ENCODE results near the gene ERVV-1. TPM values are rescaled to one million over a fixed set of nuclear protein-coding genes. Genes with fewer than 3 reads are reported as not detected.

Gene ERVV-1
- total and polyA plus RNA-seq, 2 of the 4 experiments (the other 2 are of a cell fraction) = not detected

GRCh38 chr19:53034054-53034453, 20.3 kb downstream of the ERVV-1 start:
- no peak for DNase-seq
- H4K8ac ChIP-seq (ENCODE audit: low read depth in 2 of 2, low read length in 2 of 2) = no peak overlapping the region
- H2AFZ ChIP-seq (replicated peaks; ENCODE audit: low read length, poor library complexity) = no peak overlapping the region
- H3K4ac ChIP-seq (ENCODE audit: low read depth, low read length) = no peak overlapping the region
- no peak overlapping the region for H4K91ac ChIP-seq (ENCODE audit: insufficient read depth, low read depth, low read length)
- CTCF ChIA-PET = no interaction called here
- BruUV-seq (replicated peaks) = no TSS peak
- H4K20me1 ChIP-seq (ENCODE audit: insufficient read depth, low read length) = no peaks in the 10 kb centered on the region
- no peak overlapping the region for H2AK5ac ChIP-seq (ENCODE audit: low read depth, low read length)
- H3K4me1 ChIP-seq (ENCODE audit: control insufficient read depth, insufficient read depth, low read length) = no peaks in the 10 kb centered on the region
- intact Hi-C loops (cut with micrococcal nuclease) = no loop called here
- no peak overlapping the region for H3K4me2 ChIP-seq (ENCODE audit: low read depth, low read length)
- no peaks in the 10 kb centered on the region for H3K79me1 ChIP-seq (ENCODE audit: low read depth in 1 of 2, low read length in 2 of 2)
- in situ Hi-C loops (cut with MboI; ENCODE audit: low sequenced_read_pairs) = no loop called here
- no peaks in the 10 kb centered on the region for H3K27me3 ChIP-seq (ENCODE audit: control insufficient read depth, insufficient read depth, low read length)
- H3K27ac ChIP-seq (ENCODE audit: insufficient read depth, low read length) = no peak overlapping the region
- dilution Hi-C loops (cut with HindIII; ENCODE audit: low sequenced_read_pairs, unreplicated experiment) = no loop called here
- H2AK9ac ChIP-seq (replicated peaks; ENCODE audit: low read depth, low read length, poor library complexity) = no peak overlapping the region
- H2BK5ac ChIP-seq (ENCODE audit: low read depth, low read length, poor library complexity, severe bottlenecking) = no peak overlapping the region
- ATAC-seq (ENCODE audit: low read depth) = no peak
- H3K36me3 ChIP-seq (ENCODE audit: control insufficient read depth, insufficient read depth, low read length) = no peaks in the 10 kb centered on the region
- H2BK15ac ChIP-seq (ENCODE audit: low read depth, low read length) = no peak overlapping the region
- no peak for TF ChIP-seq NFE2L2 (IDR thresholded peaks at IDR 0.05; ENCODE audit: low read depth, low read length)
- TF ChIP-seq ELK1 (IDR thresholded peaks at IDR 0.05; ENCODE audit: borderline replicate concordance, low read depth, low read length) = no peak
- TF ChIP-seq RFX5 (IDR thresholded peaks at IDR 0.05; ENCODE audit: low read depth, low read length) = no peak
- TF ChIP-seq RCOR1 (IDR thresholded peaks at IDR 0.05; ENCODE audit: insufficient replicate concordance, low read length) = no peak
- no peak for TF ChIP-seq CTCF (conservative IDR thresholded peaks at IDR 0.05; ENCODE audit: low read depth, low read length)
- TF ChIP-seq RAD21 (IDR thresholded peaks at IDR 0.05; ENCODE audit: low read length) = no peak
- TF ChIP-seq USF2 (IDR thresholded peaks at IDR 0.05; ENCODE audit: low read depth, low read length) = no peak
- H4K5ac ChIP-seq (ENCODE audit: low read depth, low read length) = no peak overlapping the region
- H3K9ac ChIP-seq (ENCODE audit: low read depth, low read length) = no peak overlapping the region
- no peak overlapping the region for H2BK120ac ChIP-seq (ENCODE audit: low read depth, low read length)
- no peak overlapping the region for H3K23ac ChIP-seq (ENCODE audit: low read depth, low read length)
- H3K56ac ChIP-seq (ENCODE audit: extremely low read depth, insufficient read depth, low read length) = no peak overlapping the region
- no peak overlapping the region for H3K14ac ChIP-seq (replicated peaks; ENCODE audit: low read depth, low read length)
- no CpG with 5 or more reads among the region's 2 CpGs for WGBS, 2 experiments (ENCODE audit: extremely low coverage in 2 of 2, insufficient read length in 1 of 2)
- POLR2A ChIA-PET (ENCODE audit: unreplicated experiment) = no interaction called here
- H3K4me3 ChIP-seq (ENCODE audit: insufficient read depth, low read depth, low read length) = no peak overlapping the region
- no peak overlapping the region for H3K18ac ChIP-seq (ENCODE audit: low read depth, low read length)
- H3K9me1 ChIP-seq (ENCODE audit: insufficient read depth, low read length) = no peaks in the 10 kb centered on the region
- H2BK20ac ChIP-seq (ENCODE audit: low read depth, low read length) = no peak overlapping the region
- H3K9me3 ChIP-seq (ENCODE audit: control insufficient read depth, insufficient read depth, low read length) = peaks cover 11% of the 10 kb centered on the region; the same call in 1 of the 2 replicates

All from IMR-90 (cell line).